Skin of body (tissue), 2 donors: Measurements from ENCODE around the gene MGAT4C. TPM values are rescaled to one million over a fixed set of nuclear protein-coding genes. Genes with fewer than 3 reads are reported as not detected.

ENCODE experiments used
- DNase-seq: peaks from one replicate; lab custom pipeline; 2025; lab: John Stamatoyannopoulos, UW
- total RNA-seq: library from RNA; depleted of rRNA; stranded (reverse); fragments of >200 nt; gene quantifications from one replicate; pipeline ENCODE4 v1.2.3, GENCODE V29; 2014

Gene MGAT4C
- total RNA-seq, 1 donor from 2014 or later = 0.79 TPM

GRCh38 chr12:86229772-86230171, 26.4 kb downstream of the MGAT4C start:
- no peak for DNase-seq

- DNase-seq = no peak
These were observed 27.5 kb downstream of the MGAT4C start for GRCh38 chr12:86228656-86229055.

- DNase-seq = no peak
These were observed 29.7 kb downstream of the MGAT4C start for GRCh38 chr12:86226481-86226880.

GRCh38 chr12:86216591-86216990, 39.6 kb downstream of the MGAT4C start:
- DNase-seq = no peak

GRCh38 chr12:86213012-86213411, 43.2 kb downstream of the MGAT4C start:
- peak; percentile 22 for DNase-seq

GRCh38 chr12:86198696-86199444, 57.3 kb downstream of the MGAT4C start:
- DNase-seq = no peak

GRCh38 chr12:86196465-86196864, 59.7 kb downstream of the MGAT4C start:
- DNase-seq = no peak

GRCh38 chr12:86194721-86195120, 61.5 kb downstream of the MGAT4C start:
- DNase-seq = no peak

- DNase-seq = no peak
These were observed 62.3 kb downstream of the MGAT4C start for GRCh38 chr12:86193931-86194330.

- DNase-seq = no peak
These were observed 68.0 kb downstream of the MGAT4C start for GRCh38 chr12:86188226-86188625.

- no peak for DNase-seq
These were observed 69.7 kb downstream of the MGAT4C start for GRCh38 chr12:86186449-86186848.

GRCh38 chr12:86179855-86180254, 76.3 kb downstream of the MGAT4C start:
- no peak for DNase-seq

GRCh38 chr12:86174188-86174587, 82.0 kb downstream of the MGAT4C start:
- no peak for DNase-seq

GRCh38 chr12:86172913-86173443, 83.2 kb downstream of the MGAT4C start:
- no peak for DNase-seq

GRCh38 chr12:86170051-86170450, 86.1 kb downstream of the MGAT4C start:
- DNase-seq = no peak

- no peak for DNase-seq
These were observed 97.2 kb downstream of the MGAT4C start for GRCh38 chr12:86158956-86159355.

GRCh38 chr12:86154620-86155019, 101.6 kb downstream of the MGAT4C start:
- no peak for DNase-seq

GRCh38 chr12:86148612-86149011, 107.6 kb downstream of the MGAT4C start:
- DNase-seq = no peak

GRCh38 chr12:86148071-86148470, 108.1 kb downstream of the MGAT4C start:
- no peak for DNase-seq

- no peak for DNase-seq
These were observed 111.0 kb downstream of the MGAT4C start for GRCh38 chr12:86145156-86145555.

GRCh38 chr12:86143162-86143561, 113.0 kb downstream of the MGAT4C start:
- DNase-seq = no peak

GRCh38 chr12:86139671-86140070, 116.5 kb downstream of the MGAT4C start:
- DNase-seq = no peak

- no peak for DNase-seq
These were observed 117.4 kb downstream of the MGAT4C start for GRCh38 chr12:86138770-86139169.
